ENCODE measurements around the gene ANKS1B.

- TF ChIP-seq, protein P1, sequence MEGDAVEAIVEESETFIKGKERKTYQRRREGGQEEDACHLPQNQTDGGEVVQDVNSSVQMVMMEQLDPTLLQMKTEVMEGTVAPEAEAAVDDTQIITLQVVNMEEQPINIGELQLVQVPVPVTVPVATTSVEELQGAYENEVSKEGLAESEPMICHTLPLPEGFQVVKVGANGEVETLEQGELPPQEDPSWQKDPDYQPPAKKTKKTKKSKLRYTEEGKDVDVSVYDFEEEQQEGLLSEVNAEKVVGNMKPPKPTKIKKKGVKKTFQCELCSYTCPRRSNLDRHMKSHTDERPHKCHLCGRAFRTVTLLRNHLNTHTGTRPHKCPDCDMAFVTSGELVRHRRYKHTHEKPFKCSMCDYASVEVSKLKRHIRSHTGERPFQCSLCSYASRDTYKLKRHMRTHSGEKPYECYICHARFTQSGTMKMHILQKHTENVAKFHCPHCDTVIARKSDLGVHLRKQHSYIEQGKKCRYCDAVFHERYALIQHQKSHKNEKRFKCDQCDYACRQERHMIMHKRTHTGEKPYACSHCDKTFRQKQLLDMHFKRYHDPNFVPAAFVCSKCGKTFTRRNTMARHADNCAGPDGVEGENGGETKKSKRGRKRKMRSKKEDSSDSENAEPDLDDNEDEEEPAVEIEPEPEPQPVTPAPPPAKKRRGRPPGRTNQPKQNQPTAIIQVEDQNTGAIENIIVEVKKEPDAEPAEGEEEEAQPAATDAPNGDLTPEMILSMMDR (IDR thresholded peaks at IDR 0.05), result no peak
- TF ChIP-seq POLR2A (IDR thresholded peaks at IDR 0.05), result no peak
These were observed 304.5 kb downstream of the ANKS1B start for GRCh38 chr12:99680276-99680675.
